HCT116 (cell line): Measurements from ENCODE around the gene EDDM3A. TPM values are rescaled to one million over a fixed set of nuclear protein-coding genes. Genes with fewer than 3 reads are reported as not detected.

Experiments
- ATAC-seq: fragments of 200-7000 bp; cut with Tn5 transposase; 2 replicates; pipeline ENCODE4 v1.9.1; 2020; ENCODE audit warnings: mild to moderate bottlenecking, moderate library complexity
- BruUV-seq: library from RNA; stranded (reverse); fragments of 400-500 nt; replicated peaks from 2 replicates; lab custom pipeline; 2021; lab: Mats Ljungman, UMichigan
- CTCF ChIA-PET: fragments of 300-600 bp; sonication (Branson Sonifier 250); formaldehyde crosslinking; loops from one replicate; lab custom pipeline; 2021; ENCODE audit warnings: antibody characterized with exemption; lab: Charles Lee
- POLR2A ChIA-PET: fragments of 300-600, 350-600 bp; sonication (Branson Sonifier 250); formaldehyde crosslinking; loops from one replicate; lab custom pipeline; 2021; ENCODE audit warnings: antibody characterized with exemption; lab: Charles Lee
- RAD21 ChIA-PET, 2 experiments: fragments of 300-600 bp; sonication (Branson Sonifier 250); formaldehyde crosslinking; loops; one replicate each; lab custom pipeline; 2023; ENCODE audit warnings: low total read pairs in 2 of 2; ENCODE audit not compliant: uncharacterized antibody in 2 of 2, unreplicated experiment in 2 of 2, low non-redundant PET in 1 of 2; lab: Charles Lee
- DNase-seq: peaks from one replicate; pipeline ENCODE4 v3.0.0-alpha.2; 2010; ENCODE audit warnings: low read depth, low spot score
- H2AFZ ChIP-seq: fragments of 200-600 bp; shearing (Covaris generic), sonication (generic); 2 replicates; pipeline ENCODE4 v1.6.1; 2017; ENCODE audit warnings: low read depth, mixed run types, mixed read lengths, antibody characterized with exemption, low read length; ENCODE audit not compliant: poor library complexity, severe bottlenecking
- H3K27ac ChIP-seq: 2 replicates; pipeline ENCODE4 v1.5.1; 2012; ENCODE audit warnings: low read depth, low read length
- H3K27me3 ChIP-seq: fragments of 200-600 bp; sonication (generic); 2 replicates; pipeline ENCODE4 v1.6.1; 2016; ENCODE audit warnings: mixed run types, low read length, mixed read lengths; ENCODE audit not compliant: insufficient read depth
- H3K36me3 ChIP-seq, 2 experiments: fragments of 200-500 bp in 1 of 2; fragments of 200-600 bp in 1 of 2; sonication (Bioruptor generic) in 1 of 2; sonication (generic) in 1 of 2; 2 replicates each; pipeline versions ENCODE4 v1.5.1 to v1.6.1; 2014 to 2016; ENCODE audit warnings: low read length in 2 of 2, inconsistent platforms in 1 of 2, mixed read lengths in 1 of 2, mixed run types in 1 of 2; ENCODE audit not compliant: insufficient read depth in 2 of 2, control insufficient read depth in 1 of 2
- H3K4me1 ChIP-seq, 2 experiments: fragments of 200-600 bp in 1 of 2; sonication (generic) in 1 of 2; 2 replicates each; pipeline versions ENCODE4 v1.5.1 to v1.6.1; 2012 to 2017; ENCODE audit warnings: low read length in 2 of 2, inconsistent platforms in 1 of 2, mild to moderate bottlenecking in 1 of 2, mixed read lengths in 1 of 2, mixed run types in 1 of 2, moderate library complexity in 1 of 2; ENCODE audit not compliant: insufficient read depth in 2 of 2, control insufficient read depth in 1 of 2
- H3K4me2 ChIP-seq: fragments of 200-600 bp; sonication (generic); 2 replicates; pipeline ENCODE4 v1.6.1; 2017; ENCODE audit warnings: mixed run types, low read length, mixed read lengths
- H3K4me3 ChIP-seq, 2 experiments: fragments of 200-600 bp in 1 of 2; sonication (generic) in 1 of 2; replicated peaks in 1 of 2; 2 replicates each; pipeline ENCODE4 v1.5.1; 2011 to 2016; ENCODE audit warnings: low read length in 2 of 2, control low read depth in 1 of 2, low read depth in 1 of 2, mild to moderate bottlenecking in 1 of 2, mixed read lengths in 1 of 2, mixed run types in 1 of 2
- H3K79me2 ChIP-seq: fragments of 200-600 bp; sonication (generic); 2 replicates; pipeline ENCODE4 v1.6.1; 2017; ENCODE audit warnings: mild to moderate bottlenecking, mixed run types, low read length, moderate library complexity, mixed read lengths; ENCODE audit not compliant: insufficient read depth
- H3K9ac ChIP-seq: fragments of 200-600 bp; sonication (generic); 2 replicates; pipeline ENCODE4 v1.6.1; 2016; ENCODE audit warnings: low read length, mixed read lengths
- H3K9me2 ChIP-seq: fragments of 200-600 bp; sonication (generic), shearing (Covaris generic); 2 replicates; pipeline ENCODE4 v1.6.1; 2017; ENCODE audit warnings: mixed run types, mild to moderate bottlenecking, moderate library complexity; ENCODE audit not compliant: insufficient read depth
- H3K9me3 ChIP-seq, 2 experiments: fragments of 200-500 bp in 1 of 2; fragments of 200-600 bp in 1 of 2; sonication (Bioruptor generic) in 1 of 2; sonication (generic) in 1 of 2; 2 replicates each; pipeline ENCODE4 v1.6.1; 2014 to 2017; ENCODE audit warnings: low read length in 2 of 2, mixed read lengths in 2 of 2, inconsistent platforms in 1 of 2, low read depth in 1 of 2, mild to moderate bottlenecking in 1 of 2, mixed run types in 1 of 2, moderate library complexity in 1 of 2; ENCODE audit not compliant: control insufficient read depth in 1 of 2, insufficient read depth in 1 of 2
- H4K20me1 ChIP-seq: fragments of 200-600 bp; sonication (generic), shearing (Covaris generic); 2 replicates; pipeline ENCODE4 v1.6.1; 2017; ENCODE audit warnings: mixed run types, mild to moderate bottlenecking, moderate library complexity; ENCODE audit not compliant: insufficient read depth
- ATF3 ChIP-seq: IDR thresholded peaks from 2 replicates; pipeline ENCODE4 v1.6.1; 2012
- CBX3 ChIP-seq: IDR thresholded peaks from 2 replicates; pipeline ENCODE4 v1.6.1; 2012; ENCODE audit warnings: low read depth
- CEBPB ChIP-seq: IDR thresholded peaks from 2 replicates; pipeline ENCODE4 v1.6.1; 2012; ENCODE audit warnings: low read depth
- EGR1 ChIP-seq: IDR thresholded peaks from 2 replicates; pipeline ENCODE4 v1.6.1; 2012; ENCODE audit warnings: low read depth
- EZH2phosphoT487 ChIP-seq: fragments of 200-600 bp; IDR thresholded peaks from 2 replicates; pipeline ENCODE4 v1.6.1; 2018; ENCODE audit warnings: antibody characterized with exemption, borderline replicate concordance
- FOSL1 ChIP-seq: IDR thresholded peaks from 2 replicates; pipeline ENCODE4 v1.6.1; 2012; ENCODE audit warnings: low read depth
- MAX ChIP-seq: IDR thresholded peaks from 2 replicates; pipeline ENCODE4 v1.6.1; 2012
- POLR2A ChIP-seq: IDR thresholded peaks from 2 replicates; pipeline ENCODE4 v1.7.0; 2011; ENCODE audit warnings: borderline replicate concordance; ENCODE audit not compliant: insufficient read depth, insufficient read length; ENCODE audit errors: extremely low read depth
- POLR2AphosphoS5 ChIP-seq: IDR thresholded peaks from 2 replicates; pipeline ENCODE4 v1.6.1; 2011; ENCODE audit warnings: mild to moderate bottlenecking, low read depth, low read length, moderate library complexity
- RAD21 ChIP-seq: IDR thresholded peaks from 2 replicates; pipeline ENCODE4 v1.6.1; 2012; ENCODE audit warnings: low read depth, mild to moderate bottlenecking
- REST ChIP-seq: IDR thresholded peaks from 2 replicates; pipeline ENCODE4 v1.6.1; 2012; ENCODE audit warnings: low read depth
- SIN3A ChIP-seq: IDR thresholded peaks from 2 replicates; pipeline ENCODE4 v1.6.1; 2012; ENCODE audit warnings: low read depth
- SRF ChIP-seq: IDR thresholded peaks from 2 replicates; pipeline ENCODE4 v1.6.1; 2012; ENCODE audit warnings: low read depth
- TCF7L2 ChIP-seq: IDR thresholded peaks from 2 replicates; pipeline ENCODE4 v1.7.0; 2011; ENCODE audit warnings: borderline replicate concordance, inconsistent platforms; ENCODE audit not compliant: insufficient read depth, insufficient read length; ENCODE audit errors: extremely low read depth
- YY1 ChIP-seq: IDR thresholded peaks from 2 replicates; pipeline ENCODE4 v1.6.1; 2011; ENCODE audit warnings: low read length, low read depth, moderate library complexity, mild to moderate bottlenecking; ENCODE audit not compliant: insufficient replicate concordance; ENCODE audit errors: extremely low read depth
- ZFX ChIP-seq: fragments of 450-650 bp; IDR thresholded peaks from 2 replicates; pipeline ENCODE4 v1.6.1; 2017
- ZNF274 ChIP-seq: fragments of 200-500 bp; sonication (Bioruptor generic); IDR thresholded peaks from 2 replicates; pipeline ENCODE4 v1.6.1; 2014; ENCODE audit warnings: mild to moderate bottlenecking, low read depth, low read length, inconsistent platforms
- intact Hi-C: fragments of 100-400 bp; cut with micrococcal nuclease; formaldehyde crosslinking; loops from 2 replicates; pipeline ENCODE4 v1.10.0; 2022
- total RNA-seq: library from RNA; stranded (reverse); gene quantifications from one replicate; pipeline ENCODE4 v1.2.1, GENCODE V29; 2021; ENCODE audit not compliant: unreplicated experiment

EDDM3A gene
- total RNA-seq, 1 experiment from 2014 or later: not detected

- TF ChIP-seq MAX (no peak), POLR2AphosphoS5 (no peak), ZFX (no peak), EGR1 (no peak), EZH2phosphoT487 (no peak), TCF7L2 (no peak), SRF (no peak), SIN3A (no peak), FOSL1 (no peak), RAD21 (no peak), YY1 (no peak), REST (no peak)
Measured at GRCh38 chr14:20720741-20721140, 24.9 kb upstream of the EDDM3A start (continued).

- RAD21 ChIA-PET: no interaction called here
- CTCF ChIA-PET: no interaction called here
- TF ChIP-seq YY1 (no peak), MAX (no peak), CEBPB (no peak), ATF3 (no peak), ZNF274 (no peak), SIN3A (no peak), REST (no peak), EZH2phosphoT487 (no peak), RAD21 (no peak), EGR1 (no peak), POLR2A (no peak), CBX3 (no peak), FOSL1 (no peak)
Measured at GRCh38 chr14:20722016-20722415, 23.7 kb upstream of the EDDM3A start.

More at GRCh38 chr14:20722016-20722415, 23.7 kb upstream of the EDDM3A start:
- Histone ChIP-seq H3K36me3 (no peaks in the 10 kb centered on the region), H3K4me2 (no peak overlapping the region), H2AFZ (no peak overlapping the region), H3K9me3 (no peaks in the 10 kb centered on the region), H3K27me3 (peaks cover 16% of the 10 kb centered on the region), H3K4me1 (no peaks in the 10 kb centered on the region), H3K27ac (no peak overlapping the region), H3K79me2 (no peaks in the 10 kb centered on the region), H3K4me3 (no peak overlapping the region), H3K9ac (no peak overlapping the region), H3K9me2 (no peaks in the 10 kb centered on the region), H4K20me1 (no peaks in the 10 kb centered on the region)
- DNase-seq (no peak), ATAC-seq (no peak)
- POLR2A ChIA-PET: no interaction called here
- intact Hi-C loops: no loop called here
- no TSS peak for BruUV-seq
